Stomach (tissue), 9 donors: ENCODE data around the gene PFDN4. TPM values are rescaled to one million over a fixed set of nuclear protein-coding genes. Genes with fewer than 3 reads are reported as not detected.

Experiments used
- DNase-seq, 2 donors: peaks; one replicate each; pipeline versions ENCODE4 v3.0.0 to v3.0.0-alpha.2; 2013 to 2019
- H3K27ac ChIP-seq, 5 donors: fragments of 200-600 bp in 4 of 5; sonication (generic) in 4 of 5; one replicate each; pipeline ENCODE4 v1.5.1; 2013 to 2019; ENCODE audit warnings: mild to moderate bottlenecking in 1 of 5, moderate library complexity in 1 of 5
- H3K27me3 ChIP-seq, 3 donors: fragments of 200-600 bp; sonication (generic); one replicate each; pipeline ENCODE4 v1.5.1; 2017 to 2019; ENCODE audit warnings: mixed run types in 1 of 3
- H3K36me3 ChIP-seq, 4 donors: fragments of 200-600 bp; sonication (generic); 1 replicate in 3 of 4; 2 replicates in 1 of 4; pipeline ENCODE4 v1.5.1; 2016 to 2019
- H3K4me1 ChIP-seq, 4 donors: fragments of 200-600 bp; sonication (generic); one replicate each; pipeline ENCODE4 v1.5.1; 2016 to 2019
- H3K4me3 ChIP-seq, 4 donors: fragments of 200-600 bp; sonication (generic) in 3 of 4; one replicate each; pipeline ENCODE4 v1.5.1; 2016 to 2019; ENCODE audit warnings: mild to moderate bottlenecking in 1 of 4
- H3K9me3 ChIP-seq, 4 donors: fragments of 200-600 bp; sonication (generic); one replicate each; pipeline ENCODE4 v1.5.1; 2016 to 2019
- CTCF ChIP-seq, 7 experiments: fragments of 450-650 bp in 4 of 7; fragments of 200-600 bp in 3 of 7; sonication (generic) in 3 of 7; IDR thresholded peaks; one replicate each; pipeline ENCODE4 v1.5.1; 2016 to 2019; ENCODE audit warnings: antibody characterized with exemption in 7 of 7, control low read depth in 2 of 7, mild to moderate bottlenecking in 1 of 7
- EP300 ChIP-seq: sonication (generic); formaldehyde crosslinking; IDR thresholded peaks from one replicate; pipeline ENCODE4 v1.6.1; 2017; ENCODE audit warnings: antibody characterized with exemption
- POLR2A ChIP-seq, 4 donors: fragments of 450-650 bp; IDR thresholded peaks; one replicate each; pipeline ENCODE4 v1.6.1; 2016; ENCODE audit warnings: antibody characterized with exemption in 4 of 4, control low read depth in 2 of 4, mild to moderate bottlenecking in 1 of 4, moderate library complexity in 1 of 4
- POLR2AphosphoS5 ChIP-seq, 3 donors: sonication (generic); formaldehyde crosslinking; IDR thresholded peaks; one replicate each; pipeline ENCODE4 v1.6.1; 2016; ENCODE audit warnings: antibody characterized with exemption in 3 of 3
- WGBS, 5 donors: extraction: QIAGEN DNeasy Blood & Tissue Kit in 3 of 5; methylation state at CpG; one replicate each; pipeline versions ENCODE4 v1.1.5 to v1.1.7; 2013 to 2018; 5-methylcytosine and 5-hydroxymethylcytosine counted together
- intact Hi-C: fragments of 100-400 bp; cut with DNase I; formaldehyde crosslinking; loops from one replicate; pipeline ENCODE4 v1.15.1; 2023; ENCODE audit warnings: low total_unique reads
- polyA plus RNA-seq, 3 donors: library from polyadenylated mRNA; stranded (reverse); fragments of 200-250 nt; gene quantifications; one replicate each; pipeline ENCODE4 v1.2.3, GENCODE V29; 2013
- total RNA-seq, 5 donors: library from RNA; depleted of rRNA; stranded (reverse); fragments of >200 nt; gene quantifications; one replicate each; pipeline versions ENCODE4 v1.1.0 to v1.2.3, GENCODE V29; 2014 to 2016
- donor health status: healthy with polysubstance abuse.
- donor health status: Bipolar disorder and iron deficiency.
- donor health status: healthy.

The PFDN4 gene
- total and polyA plus RNA-seq, 8 donors = 49.8 to 70.6 (median 63.1) TPM

- Histone ChIP-seq H3K9me3 (no peaks in the 10 kb centered on the region), H3K4me3 (no peak overlapping the region), H3K36me3 (no peaks in the 10 kb centered on the region), H3K27me3 (no peaks in the 10 kb centered on the region), H3K27ac (no peak overlapping the region), H3K4me1 (no peaks in the 10 kb centered on the region)
- WGBS, 5 donors = 66 to 86% (median 75%) methylated on average over 4 of the region's 4 CpGs
- DNase-seq = no peak
- no peak for TF ChIP-seq POLR2A (IDR thresholded peaks at IDR 0.05)
- TF ChIP-seq EP300 = no peak
- TF ChIP-seq POLR2AphosphoS5 (IDR thresholded peaks at IDR 0.05) = no peak
- no peak for TF ChIP-seq CTCF (IDR thresholded peaks at IDR 0.05)
- intact Hi-C loops = loop anchor here (5.0 kb wide), 1 partner anchor 104 kb away; no protein-coding TSS in a partner anchor
Measured at GRCh38 chr20:54201268-54201846, 6.5 kb upstream of the PFDN4 start.

DNA sequence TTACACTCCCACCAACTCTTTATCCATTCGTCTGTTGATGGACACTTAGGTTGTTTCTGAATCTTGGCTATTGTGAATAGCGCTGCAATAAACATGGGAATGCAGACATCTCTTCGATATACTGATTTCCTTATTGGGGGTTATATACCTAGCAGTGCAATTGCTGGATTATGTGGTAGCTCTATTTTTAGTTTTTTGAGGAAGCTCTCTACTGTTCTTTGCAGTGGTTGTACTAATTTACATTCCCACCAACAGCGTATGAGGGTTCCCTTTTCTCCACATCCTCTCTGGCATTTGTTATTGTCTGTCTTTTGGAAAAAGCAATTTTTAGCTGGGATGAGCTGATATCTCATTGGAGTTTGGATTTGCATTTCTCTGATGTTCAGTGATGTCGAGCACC, 4.6 kb upstream of the PFDN4 start:
- H3K4me1 ChIP-seq = peaks cover 0 to 4% (median under 1%) of the 10 kb centered on the region in 4 donors
- no peaks in the 10 kb centered on the region for H3K36me3 ChIP-seq
- WGBS, 5 donors = 52 to 87% (median 66%) methylated on average over 5 of the region's 5 CpGs
- TF ChIP-seq POLR2A (IDR thresholded peaks at IDR 0.05) (no peak), EP300 (no peak), CTCF (IDR thresholded peaks at IDR 0.05) (no peak), POLR2AphosphoS5 (IDR thresholded peaks at IDR 0.05) (no peak)
- intact Hi-C loops = loop anchor here (5.0 kb wide), 1 partner anchor 106 kb away; no protein-coding TSS in a partner anchor
- H3K27me3 ChIP-seq = no peaks in the 10 kb centered on the region
- no peaks in the 10 kb centered on the region for H3K9me3 ChIP-seq
- H3K27ac ChIP-seq = no peak overlapping the region
- no peak for DNase-seq
- no peak overlapping the region for H3K4me3 ChIP-seq

- Histone ChIP-seq H3K27ac (no peak overlapping the region), H3K9me3 (no peaks in the 10 kb centered on the region), H3K4me3 (no peak overlapping the region), H3K36me3 (no peaks in the 10 kb centered on the region), H3K4me1 (peaks cover 5 to 10% (median 8%) of the 10 kb centered on the region in 4 donors), H3K27me3 (no peaks in the 10 kb centered on the region)
- no peak for TF ChIP-seq EP300
- no peak for TF ChIP-seq POLR2AphosphoS5 (IDR thresholded peaks at IDR 0.05)
- TF ChIP-seq POLR2A (IDR thresholded peaks at IDR 0.05) = no peak
- no peak for TF ChIP-seq CTCF (IDR thresholded peaks at IDR 0.05)
- intact Hi-C loops = loop anchor here (5.0 kb wide), 1 partner anchor 107 kb away; no protein-coding TSS in a partner anchor
- no peak for DNase-seq
- 51 to 72% (median 57%) methylated on average over 4 to 6 of the region's 6 CpGs for WGBS, 5 donors
Measured at GRCh38 chr20:54204063-54204462, 3.8 kb upstream of the PFDN4 start.

DNA sequence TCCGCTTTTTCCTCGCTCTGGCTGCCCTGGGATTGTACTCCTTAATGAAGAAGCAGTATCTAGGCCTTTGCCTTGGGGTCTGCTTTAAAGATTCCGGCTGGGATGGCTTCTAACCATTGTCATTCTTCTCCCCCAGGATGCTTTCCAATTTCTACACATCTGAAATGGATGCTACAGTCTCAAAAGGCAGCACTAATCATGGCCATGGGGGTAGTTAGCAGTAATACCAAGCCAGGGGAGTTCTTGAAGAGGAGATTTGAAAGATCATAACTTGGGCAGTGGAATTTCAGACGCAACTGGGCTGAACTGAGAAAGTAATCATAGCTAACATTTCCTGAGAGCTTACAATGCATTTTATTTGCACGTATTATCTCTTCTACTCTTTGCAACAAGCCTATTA, 3.4 kb upstream of the PFDN4 start:
- 79 to 88% (median 86%) methylated on average over 5 of the region's 5 CpGs for WGBS, 5 donors
- Histone ChIP-seq H3K27ac (no peak overlapping the region), H3K4me1 (peaks cover 9 to 14% (median 12%) of the 10 kb centered on the region in 4 donors), H3K9me3 (no peaks in the 10 kb centered on the region), H3K27me3 (no peaks in the 10 kb centered on the region), H3K4me3 (no peak overlapping the region), H3K36me3 (no peaks in the 10 kb centered on the region)
- no peak for TF ChIP-seq CTCF (IDR thresholded peaks at IDR 0.05)
- no peak for TF ChIP-seq EP300
- TF ChIP-seq POLR2AphosphoS5 (IDR thresholded peaks at IDR 0.05) = no peak
- no peak for TF ChIP-seq POLR2A (IDR thresholded peaks at IDR 0.05)
- intact Hi-C loops = loop anchor here (5.0 kb wide), 1 partner anchor 107 kb away; no protein-coding TSS in a partner anchor
- no peak for DNase-seq
